Measurements from ENCODE around the gene SS18L1. TPM values are rescaled to one million over a fixed set of nuclear protein-coding genes. Genes with fewer than 3 reads are reported as not detected.

Gene SS18L1
- total RNA-seq, 1 donor from 2014 or later: 11.5 TPM

GRCh38 chr20:62205618-62206387, 62.2 kb downstream of the SS18L1 start:
- H3K27ac ChIP-seq (ENCODE audit: low read depth, low read length): no peak overlapping the region
- H3K27me3 ChIP-seq (ENCODE audit: control insufficient read depth in 3 of 3, insufficient read depth in 3 of 3, low read length in 3 of 3): peaks cover 13 to 22% (median 16%) of the 10 kb centered on the region in 3 donors
- no peak overlapping the region for H3K9ac ChIP-seq (ENCODE audit: low read depth in 1 of 3, low read length in 3 of 3)
- no peaks in the 10 kb centered on the region for H3K9me3 ChIP-seq (ENCODE audit: control insufficient read depth in 3 of 3, low read length in 3 of 3)
- peaks cover 16 to 27% (median 18%) of the 10 kb centered on the region in 3 donors for H3K4me1 ChIP-seq (ENCODE audit: control insufficient read depth in 3 of 3, insufficient read depth in 3 of 3, low read length in 3 of 3)
- H3K36me3 ChIP-seq (ENCODE audit: control insufficient read depth in 3 of 3, insufficient read depth in 3 of 3, low read length in 3 of 3): peaks cover 12 to 31% (median 23%) of the 10 kb centered on the region in 3 donors
- H3K4me3 ChIP-seq (ENCODE audit: low read length in 3 of 3): no peak overlapping the region

DNA sequence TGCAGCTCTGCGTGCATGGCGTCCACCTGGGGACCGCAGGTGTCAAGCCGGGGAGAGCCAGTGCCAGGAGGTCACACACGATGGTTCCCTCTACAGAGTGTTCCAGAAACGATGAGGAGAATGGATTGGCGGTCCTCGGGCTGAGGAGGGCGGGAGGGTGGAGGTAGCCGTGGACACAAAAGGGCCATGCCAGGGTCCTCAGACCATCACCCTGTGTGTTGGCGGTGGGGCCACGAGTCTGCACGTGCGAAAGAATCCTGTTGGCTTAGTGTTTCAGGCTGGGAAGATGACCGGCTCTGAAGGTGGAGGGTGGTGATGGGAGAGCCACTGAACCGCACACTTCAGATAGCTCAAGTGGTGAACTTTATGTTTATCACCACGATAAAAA, 62.8 kb downstream of the SS18L1 start:
- no peak overlapping the region for H3K4me3 ChIP-seq (ENCODE audit: low read length in 3 of 3)
- no peak overlapping the region for H3K27ac ChIP-seq (ENCODE audit: low read depth, low read length)
- peaks cover 16 to 28% (median 18%) of the 10 kb centered on the region in 3 donors for H3K27me3 ChIP-seq (ENCODE audit: control insufficient read depth in 3 of 3, insufficient read depth in 3 of 3, low read length in 3 of 3)
- peaks cover 16 to 27% (median 18%) of the 10 kb centered on the region in 3 donors for H3K4me1 ChIP-seq (ENCODE audit: control insufficient read depth in 3 of 3, insufficient read depth in 3 of 3, low read length in 3 of 3)
- no peak overlapping the region for H3K9ac ChIP-seq (ENCODE audit: low read depth in 1 of 3, low read length in 3 of 3)
- peaks cover 7 to 25% (median 18%) of the 10 kb centered on the region in 3 donors for H3K36me3 ChIP-seq (ENCODE audit: control insufficient read depth in 3 of 3, insufficient read depth in 3 of 3, low read length in 3 of 3)
- H3K9me3 ChIP-seq (ENCODE audit: control insufficient read depth in 3 of 3, low read length in 3 of 3): no peaks in the 10 kb centered on the region

GRCh38 chr20:62208061-62208794, 64.7 kb downstream of the SS18L1 start:
- Histone ChIP-seq H3K9me3 (ENCODE audit: control insufficient read depth in 3 of 3, low read length in 3 of 3) (no peaks in the 10 kb centered on the region), H3K36me3 (ENCODE audit: control insufficient read depth in 3 of 3, insufficient read depth in 3 of 3, low read length in 3 of 3) (peaks cover 0 to 12% (median 4%) of the 10 kb centered on the region in 3 donors), H3K4me1 (ENCODE audit: control insufficient read depth in 3 of 3, insufficient read depth in 3 of 3, low read length in 3 of 3) (peaks cover 16 to 27% (median 18%) of the 10 kb centered on the region in 3 donors), H3K27me3 (ENCODE audit: control insufficient read depth in 3 of 3, insufficient read depth in 3 of 3, low read length in 3 of 3) (peaks cover 20 to 38% (median 25%) of the 10 kb centered on the region in 3 donors), H3K4me3 (ENCODE audit: low read length in 3 of 3) (no peak overlapping the region), H3K9ac (ENCODE audit: low read depth in 1 of 3, low read length in 3 of 3) (peak overlapping the region in 1 of 3 donors; percentile 16), H3K27ac (ENCODE audit: low read depth, low read length) (no peak overlapping the region)

- Histone ChIP-seq H3K4me1 (ENCODE audit: control insufficient read depth in 3 of 3, insufficient read depth in 3 of 3, low read length in 3 of 3) (peaks cover 16 to 27% (median 18%) of the 10 kb centered on the region in 3 donors), H3K9me3 (ENCODE audit: control insufficient read depth in 3 of 3, low read length in 3 of 3) (no peaks in the 10 kb centered on the region), H3K9ac (ENCODE audit: low read depth in 1 of 3, low read length in 3 of 3) (peak overlapping the region in 1 of 3 donors; percentile 16)
Observed at GRCh38 chr20:62208795-62209755, 65.5 kb downstream of the SS18L1 start.

DNA sequence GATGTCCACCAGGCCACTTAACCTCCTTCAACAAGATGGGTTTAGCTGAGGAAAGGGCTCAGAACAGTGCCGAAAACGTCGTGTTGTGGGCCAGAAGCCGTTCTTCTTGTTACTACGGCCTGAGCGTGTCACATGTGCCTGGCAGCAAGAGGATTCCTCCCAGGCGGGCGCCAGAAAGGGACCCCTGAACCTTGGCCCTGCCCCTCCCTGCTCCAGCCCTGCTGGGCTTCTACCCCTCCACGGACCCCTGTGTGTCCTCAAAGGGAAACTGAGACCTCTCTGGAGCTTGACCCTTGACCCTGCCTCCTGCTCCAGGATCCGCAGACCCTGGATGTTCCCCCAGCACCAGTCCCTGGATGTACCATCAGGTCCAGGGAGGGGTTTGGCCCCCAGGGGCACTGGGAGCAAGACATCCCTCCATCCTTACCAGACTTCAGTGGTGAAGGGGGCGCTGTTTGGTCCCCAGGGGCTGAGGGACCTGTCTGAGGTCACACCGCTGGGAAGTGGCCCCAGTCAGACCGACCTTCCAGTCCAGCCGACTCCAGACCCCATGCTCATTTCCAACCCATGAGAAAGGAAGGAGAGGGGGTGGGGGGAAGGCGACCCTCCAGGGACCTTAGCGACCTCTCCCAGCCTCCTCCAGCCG, 66.4 kb downstream of the SS18L1 start:
- H3K36me3 ChIP-seq (ENCODE audit: control insufficient read depth in 3 of 3, insufficient read depth in 3 of 3, low read length in 3 of 3): peaks cover 0 to 7% (median 3%) of the 10 kb centered on the region in 3 donors
- H3K27ac ChIP-seq (ENCODE audit: low read depth, low read length): no peak overlapping the region
- no peaks in the 10 kb centered on the region for H3K9me3 ChIP-seq (ENCODE audit: control insufficient read depth in 3 of 3, low read length in 3 of 3)

More at GRCh38 chr20:62208795-62209755, 65.5 kb downstream of the SS18L1 start:
- Histone ChIP-seq H3K27ac (ENCODE audit: low read depth, low read length) (no peak overlapping the region), H3K4me3 (ENCODE audit: low read length in 3 of 3) (no peak overlapping the region), H3K27me3 (ENCODE audit: control insufficient read depth in 3 of 3, insufficient read depth in 3 of 3, low read length in 3 of 3) (peaks cover 25 to 42% (median 30%) of the 10 kb centered on the region in 3 donors), H3K36me3 (ENCODE audit: control insufficient read depth in 3 of 3, insufficient read depth in 3 of 3, low read length in 3 of 3) (peaks cover 0 to 7% (median 3%) of the 10 kb centered on the region in 3 donors)

DNA sequence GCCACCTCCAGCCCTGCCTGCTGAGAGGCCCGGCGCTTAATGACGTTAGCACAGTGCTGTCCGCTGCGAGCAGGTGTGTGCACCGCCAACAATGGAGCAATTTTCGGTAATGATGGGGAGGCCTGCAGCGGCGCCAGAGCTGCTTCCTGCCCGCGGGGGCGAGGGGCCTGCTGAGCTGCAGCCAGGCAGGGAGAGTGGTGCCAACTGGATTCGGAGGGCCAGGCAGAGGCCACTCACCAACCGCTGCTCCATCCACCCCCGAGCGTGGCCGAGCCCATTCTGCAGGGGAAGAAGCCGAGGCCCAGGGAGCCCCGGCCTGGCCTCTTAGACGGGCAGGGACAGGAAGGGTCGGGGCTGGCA, 66.9 kb downstream of the SS18L1 start:
- H3K27me3 ChIP-seq (ENCODE audit: control insufficient read depth in 3 of 3, insufficient read depth in 3 of 3, low read length in 3 of 3): peaks cover 38 to 56% (median 39%) of the 10 kb centered on the region in 3 donors
- H3K9me3 ChIP-seq (ENCODE audit: control insufficient read depth in 3 of 3, low read length in 3 of 3): no peaks in the 10 kb centered on the region
- no peak overlapping the region for H3K27ac ChIP-seq (ENCODE audit: low read depth, low read length)
- H3K9ac ChIP-seq (ENCODE audit: low read depth in 1 of 3, low read length in 3 of 3): no peak overlapping the region
- no peak overlapping the region for H3K4me3 ChIP-seq (ENCODE audit: low read length in 3 of 3)
- H3K36me3 ChIP-seq (ENCODE audit: control insufficient read depth in 3 of 3, insufficient read depth in 3 of 3, low read length in 3 of 3): peaks cover 0 to 7% (median 3%) of the 10 kb centered on the region in 3 donors
- peaks cover 16 to 27% (median 18%) of the 10 kb centered on the region in 3 donors for H3K4me1 ChIP-seq (ENCODE audit: control insufficient read depth in 3 of 3, insufficient read depth in 3 of 3, low read length in 3 of 3)

More for the DNA sequence above, 66.4 kb downstream of the SS18L1 start:
- H3K4me1 ChIP-seq (ENCODE audit: control insufficient read depth in 3 of 3, insufficient read depth in 3 of 3, low read length in 3 of 3): peaks cover 16 to 27% (median 18%) of the 10 kb centered on the region in 3 donors
- H3K27me3 ChIP-seq (ENCODE audit: control insufficient read depth in 3 of 3, insufficient read depth in 3 of 3, low read length in 3 of 3): peaks cover 33 to 51% (median 34%) of the 10 kb centered on the region in 3 donors
- H3K9ac ChIP-seq (ENCODE audit: low read depth in 1 of 3, low read length in 3 of 3): no peak overlapping the region
- no peak overlapping the region for H3K4me3 ChIP-seq (ENCODE audit: low read length in 3 of 3)

DNA sequence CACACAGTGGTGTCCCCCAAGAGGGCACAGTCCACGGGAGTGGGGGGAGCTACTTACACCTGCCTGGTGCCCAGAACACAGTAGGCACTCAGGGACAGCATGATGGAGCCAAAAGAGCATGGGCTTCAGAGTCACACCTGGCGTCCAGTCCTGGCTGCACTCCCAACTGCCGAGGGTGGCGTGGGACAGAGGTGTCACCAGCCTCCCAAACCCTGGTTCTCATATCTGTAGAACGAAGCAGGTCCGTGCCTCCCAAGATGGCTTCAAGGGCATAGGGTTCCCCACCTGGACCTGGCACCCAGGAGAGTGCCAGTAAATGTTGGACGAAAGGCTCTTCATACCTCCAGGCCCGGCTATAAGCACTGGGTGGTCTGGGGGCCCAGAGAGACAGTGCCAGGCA, 67.6 kb downstream of the SS18L1 start:
- peaks cover 44 to 62% (median 46%) of the 10 kb centered on the region in 3 donors for H3K27me3 ChIP-seq (ENCODE audit: control insufficient read depth in 3 of 3, insufficient read depth in 3 of 3, low read length in 3 of 3)
- H3K9ac ChIP-seq (ENCODE audit: low read depth in 1 of 3, low read length in 3 of 3): no peak overlapping the region
- no peaks in the 10 kb centered on the region for H3K9me3 ChIP-seq (ENCODE audit: control insufficient read depth in 3 of 3, low read length in 3 of 3)
- peaks cover 16 to 27% (median 18%) of the 10 kb centered on the region in 3 donors for H3K4me1 ChIP-seq (ENCODE audit: control insufficient read depth in 3 of 3, insufficient read depth in 3 of 3, low read length in 3 of 3)
- peaks cover 0 to 7% (median 3%) of the 10 kb centered on the region in 3 donors for H3K36me3 ChIP-seq (ENCODE audit: control insufficient read depth in 3 of 3, insufficient read depth in 3 of 3, low read length in 3 of 3)
- H3K4me3 ChIP-seq (ENCODE audit: low read length in 3 of 3): no peak overlapping the region
- H3K27ac ChIP-seq (ENCODE audit: low read depth, low read length): no peak overlapping the region

GRCh38 chr20:62211769-62212288, 68.3 kb downstream of the SS18L1 start:
- Histone ChIP-seq H3K27me3 (ENCODE audit: control insufficient read depth in 3 of 3, insufficient read depth in 3 of 3, low read length in 3 of 3) (peaks cover 48 to 65% (median 50%) of the 10 kb centered on the region in 3 donors), H3K36me3 (ENCODE audit: control insufficient read depth in 3 of 3, insufficient read depth in 3 of 3, low read length in 3 of 3) (peaks cover 0 to 7% (median 3%) of the 10 kb centered on the region in 3 donors), H3K4me3 (ENCODE audit: low read length in 3 of 3) (no peak overlapping the region), H3K4me1 (ENCODE audit: control insufficient read depth in 3 of 3, insufficient read depth in 3 of 3, low read length in 3 of 3) (peaks cover 16 to 27% (median 18%) of the 10 kb centered on the region in 3 donors), H3K9me3 (ENCODE audit: control insufficient read depth in 3 of 3, low read length in 3 of 3) (no peaks in the 10 kb centered on the region), H3K27ac (ENCODE audit: low read depth, low read length) (no peak overlapping the region), H3K9ac (ENCODE audit: low read depth in 1 of 3, low read length in 3 of 3) (no peak overlapping the region)

Measured in skeletal muscle tissue (tissue), 4 donors.